ENCODE data around the gene NFATC1. TPM values are rescaled to one million over a fixed set of nuclear protein-coding genes. Genes with fewer than 3 reads are reported as not detected.

Gene NFATC1
- total and polyA plus RNA-seq, 2 experiments from 2014 or later: 4.2 to 11.3 TPM

DNA sequence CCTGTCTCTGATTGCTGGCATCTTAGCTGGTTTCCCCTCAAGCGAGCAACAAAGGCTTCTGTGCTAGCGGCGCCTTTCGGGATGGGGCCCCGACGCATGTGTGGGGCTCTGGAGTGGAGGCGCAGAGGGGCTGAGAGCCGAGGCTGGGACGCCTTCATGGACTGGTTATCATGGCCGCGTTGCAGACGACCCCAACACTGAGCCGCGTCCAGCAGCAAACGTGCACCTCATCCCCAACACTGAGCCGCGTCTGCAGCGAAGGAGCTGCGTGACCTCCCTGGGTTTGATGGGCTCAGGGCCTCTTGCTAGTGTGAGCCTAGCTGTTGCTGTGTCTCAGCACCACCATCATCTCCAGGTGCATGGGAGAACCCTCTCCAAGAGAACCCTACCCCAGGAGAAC is 160.2 kb downstream of the NFATC1 start:
- no peaks in the 10 kb centered on the region for H3K36me3 ChIP-seq (replicated peaks; ENCODE audit: insufficient read depth, low read depth)
- TF ChIP-seq EZH2 (IDR thresholded peaks at IDR 0.05; ENCODE audit: borderline replicate concordance): no peak
- TF ChIP-seq EZH2phosphoT487 (IDR thresholded peaks at IDR 0.05; ENCODE audit: low read depth, severe bottlenecking, unreplicated experiment): no peak
- no peak for TF ChIP-seq CTCF (IDR thresholded peaks at IDR 0.05; ENCODE audit: poor library complexity)
- H3K4me1 ChIP-seq (ENCODE audit: insufficient read depth): no peaks in the 10 kb centered on the region
- H3K9me3 ChIP-seq (ENCODE audit: low read depth): no peaks in the 10 kb centered on the region
- H2AFZ ChIP-seq: no peak overlapping the region
- no peak overlapping the region for H3K27ac ChIP-seq
- H3K4me2 ChIP-seq: no peak overlapping the region
- no peak overlapping the region for H3K4me3 ChIP-seq
- no peaks in the 10 kb centered on the region for H4K20me1 ChIP-seq (ENCODE audit: insufficient read depth, poor library complexity, severe bottlenecking)
- DNase-seq (ENCODE audit: low spot score): no peak
- H3K9me2 ChIP-seq (replicated peaks; ENCODE audit: insufficient read depth): no peaks in the 10 kb centered on the region
- 96% methylated on average over 19 of the region's 19 CpGs for WGBS (ENCODE audit: low lambda C conversion rate, missing lambda C conversion rate)
- no peaks in the 10 kb centered on the region for H3K27me3 ChIP-seq
- no peaks in the 10 kb centered on the region for H3K79me2 ChIP-seq

DNA sequence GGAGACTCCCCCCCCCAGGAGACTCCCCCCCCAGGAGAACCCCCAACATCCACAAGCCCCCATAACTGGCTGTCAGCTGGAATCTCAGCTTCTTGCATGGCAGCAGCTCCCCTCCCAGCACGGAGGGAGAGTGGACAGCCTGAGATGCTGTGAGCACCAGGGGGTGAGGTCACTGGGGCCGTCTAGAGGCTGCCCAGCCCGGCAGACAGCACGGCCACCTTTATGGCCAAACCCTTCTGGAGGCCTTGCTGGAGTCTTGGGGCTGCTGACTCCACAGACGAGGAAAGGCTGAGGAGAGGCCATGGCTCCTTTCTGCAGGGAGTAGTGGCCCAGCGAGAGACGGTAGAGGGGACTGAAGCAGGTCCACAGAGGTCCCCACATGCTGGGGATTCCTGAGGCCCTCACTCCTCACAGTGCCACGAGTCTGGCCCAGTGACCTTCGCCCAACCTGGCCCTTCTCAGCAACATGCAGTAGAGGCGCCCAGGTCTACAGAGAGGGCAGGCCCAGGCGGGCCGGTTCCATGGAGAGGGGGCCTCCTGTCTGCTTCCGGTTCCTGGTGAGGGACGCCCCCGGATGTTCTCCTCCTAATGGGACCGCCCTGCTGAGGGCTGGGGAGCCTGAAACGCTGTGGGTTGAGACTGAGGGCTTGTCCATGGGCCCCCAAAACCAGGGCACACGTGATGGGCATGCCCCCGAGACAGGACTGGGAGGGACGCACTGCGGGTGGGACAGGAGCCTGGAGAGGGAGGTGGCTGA is 161.3 kb downstream of the NFATC1 start:
- no peaks in the 10 kb centered on the region for H4K20me1 ChIP-seq (ENCODE audit: insufficient read depth, poor library complexity, severe bottlenecking)
- no peaks in the 10 kb centered on the region for H3K27me3 ChIP-seq
- H3K4me3 ChIP-seq: no peak overlapping the region
- WGBS (ENCODE audit: low lambda C conversion rate, missing lambda C conversion rate): 81% methylated on average over 19 of the region's 21 CpGs
- DNase-seq (ENCODE audit: low spot score): no peak
- no peaks in the 10 kb centered on the region for H3K4me1 ChIP-seq (ENCODE audit: insufficient read depth)
- no peaks in the 10 kb centered on the region for H3K36me3 ChIP-seq (replicated peaks; ENCODE audit: insufficient read depth, low read depth)
- TF ChIP-seq CTCF (IDR thresholded peaks at IDR 0.05; ENCODE audit: poor library complexity) (no peak), EZH2 (IDR thresholded peaks at IDR 0.05; ENCODE audit: borderline replicate concordance) (no peak), EZH2phosphoT487 (IDR thresholded peaks at IDR 0.05; ENCODE audit: low read depth, severe bottlenecking, unreplicated experiment) (no peak)
- H3K79me2 ChIP-seq: no peaks in the 10 kb centered on the region
- no peaks in the 10 kb centered on the region for H3K9me3 ChIP-seq (ENCODE audit: low read depth)
- H3K4me2 ChIP-seq: no peak overlapping the region
- H2AFZ ChIP-seq: no peak overlapping the region
- H3K27ac ChIP-seq: no peak overlapping the region
- H3K9me2 ChIP-seq (replicated peaks; ENCODE audit: insufficient read depth): no peaks in the 10 kb centered on the region

DNA sequence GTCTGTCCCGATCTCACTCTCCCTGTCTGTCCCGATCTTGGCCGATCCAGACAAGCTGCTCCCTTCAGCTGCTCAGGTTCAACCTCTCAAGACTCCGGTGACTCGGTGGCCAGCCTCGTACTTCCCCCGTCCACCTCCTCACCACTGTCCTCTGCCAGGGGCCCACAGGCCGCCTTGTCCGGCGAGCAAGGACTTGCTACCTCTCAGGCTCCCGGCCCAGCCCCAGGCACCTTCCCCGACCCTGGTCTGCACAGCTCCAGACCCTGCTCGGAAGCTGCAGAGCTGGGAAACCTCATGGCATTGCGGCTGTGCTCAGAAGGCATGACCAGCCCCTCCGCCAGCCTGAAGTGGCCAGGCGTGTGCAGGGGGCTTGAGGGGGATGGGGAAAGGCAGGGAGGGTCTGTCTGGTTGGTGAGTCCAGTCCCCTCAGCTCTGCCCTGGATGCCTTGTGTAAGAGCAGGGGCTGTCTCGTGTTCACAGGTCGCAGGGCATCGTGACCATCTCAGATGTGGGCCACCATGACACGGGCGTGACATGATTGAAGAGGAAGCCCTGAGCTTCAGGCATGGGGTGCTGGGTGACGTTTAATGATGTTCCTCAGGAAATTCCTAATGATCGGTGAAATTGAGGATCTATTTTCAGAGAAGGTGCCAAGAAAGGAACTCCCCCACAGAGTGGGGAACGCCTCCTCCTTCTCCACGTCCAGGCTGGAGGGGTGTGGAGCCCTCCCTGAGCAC is 162.6 kb downstream of the NFATC1 start:
- Histone ChIP-seq H2AFZ (no peak overlapping the region), H3K4me3 (no peak overlapping the region), H3K4me2 (no peak overlapping the region), H3K27ac (no peak overlapping the region), H3K4me1 (ENCODE audit: insufficient read depth) (no peaks in the 10 kb centered on the region), H3K27me3 (no peaks in the 10 kb centered on the region), H4K20me1 (ENCODE audit: insufficient read depth, poor library complexity, severe bottlenecking) (no peaks in the 10 kb centered on the region), H3K79me2 (no peaks in the 10 kb centered on the region), H3K9me3 (ENCODE audit: low read depth) (no peaks in the 10 kb centered on the region), H3K9me2 (replicated peaks; ENCODE audit: insufficient read depth) (no peaks in the 10 kb centered on the region), H3K36me3 (replicated peaks; ENCODE audit: insufficient read depth, low read depth) (no peaks in the 10 kb centered on the region)
- no peak for TF ChIP-seq EZH2phosphoT487 (IDR thresholded peaks at IDR 0.05; ENCODE audit: low read depth, severe bottlenecking, unreplicated experiment)
- TF ChIP-seq EZH2 (IDR thresholded peaks at IDR 0.05; ENCODE audit: borderline replicate concordance): no peak
- TF ChIP-seq CTCF (IDR thresholded peaks at IDR 0.05; ENCODE audit: poor library complexity): no peak
- no peak for DNase-seq (ENCODE audit: low spot score)
- WGBS (ENCODE audit: low lambda C conversion rate, missing lambda C conversion rate): 90% methylated on average over 25 of the region's 25 CpGs
